Stomach (tissue), 9 donors: ENCODE results near the gene TMEM221. TPM values are rescaled to one million over a fixed set of nuclear protein-coding genes. Genes with fewer than 3 reads are reported as not detected.

ENCODE experiments used
- DNase-seq, 2 donors: peaks; one replicate each; pipeline versions ENCODE4 v3.0.0 to v3.0.0-alpha.2; 2013 to 2019
- H3K27ac ChIP-seq, 5 donors: fragments of 200-600 bp in 4 of 5; sonication (generic) in 4 of 5; one replicate each; pipeline ENCODE4 v1.5.1; 2013 to 2019; ENCODE audit warnings: mild to moderate bottlenecking in 1 of 5, moderate library complexity in 1 of 5
- H3K27me3 ChIP-seq, 3 donors: fragments of 200-600 bp; sonication (generic); one replicate each; pipeline ENCODE4 v1.5.1; 2017 to 2019; ENCODE audit warnings: mixed run types in 1 of 3
- H3K36me3 ChIP-seq, 4 donors: fragments of 200-600 bp; sonication (generic); 1 replicate in 3 of 4; 2 replicates in 1 of 4; pipeline ENCODE4 v1.5.1; 2016 to 2019
- H3K4me1 ChIP-seq, 4 donors: fragments of 200-600 bp; sonication (generic); one replicate each; pipeline ENCODE4 v1.5.1; 2016 to 2019
- H3K4me3 ChIP-seq, 4 donors: fragments of 200-600 bp; sonication (generic) in 3 of 4; one replicate each; pipeline ENCODE4 v1.5.1; 2016 to 2019; ENCODE audit warnings: mild to moderate bottlenecking in 1 of 4
- H3K9me3 ChIP-seq, 4 donors: fragments of 200-600 bp; sonication (generic); one replicate each; pipeline ENCODE4 v1.5.1; 2016 to 2019
- CTCF ChIP-seq, 7 experiments: fragments of 450-650 bp in 4 of 7; fragments of 200-600 bp in 3 of 7; sonication (generic) in 3 of 7; IDR thresholded peaks; one replicate each; pipeline ENCODE4 v1.5.1; 2016 to 2019; ENCODE audit warnings: antibody characterized with exemption in 7 of 7, control low read depth in 2 of 7, mild to moderate bottlenecking in 1 of 7
- EP300 ChIP-seq: sonication (generic); formaldehyde crosslinking; IDR thresholded peaks from one replicate; pipeline ENCODE4 v1.6.1; 2017; ENCODE audit warnings: antibody characterized with exemption
- POLR2A ChIP-seq, 4 donors: fragments of 450-650 bp; IDR thresholded peaks; one replicate each; pipeline ENCODE4 v1.6.1; 2016; ENCODE audit warnings: antibody characterized with exemption in 4 of 4, control low read depth in 2 of 4, mild to moderate bottlenecking in 1 of 4, moderate library complexity in 1 of 4
- POLR2AphosphoS5 ChIP-seq, 3 donors: sonication (generic); formaldehyde crosslinking; IDR thresholded peaks; one replicate each; pipeline ENCODE4 v1.6.1; 2016; ENCODE audit warnings: antibody characterized with exemption in 3 of 3
- WGBS, 5 donors: extraction: QIAGEN DNeasy Blood & Tissue Kit in 3 of 5; methylation state at CpG; one replicate each; pipeline versions ENCODE4 v1.1.5 to v1.1.7; 2013 to 2018; 5-methylcytosine and 5-hydroxymethylcytosine counted together
- intact Hi-C: fragments of 100-400 bp; cut with DNase I; formaldehyde crosslinking; loops from one replicate; pipeline ENCODE4 v1.15.1; 2023; ENCODE audit warnings: low total_unique reads
- polyA plus RNA-seq, 3 donors: library from polyadenylated mRNA; stranded (reverse); fragments of 200-250 nt; gene quantifications; one replicate each; pipeline ENCODE4 v1.2.3, GENCODE V29; 2013
- total RNA-seq, 5 donors: library from RNA; depleted of rRNA; stranded (reverse); fragments of >200 nt; gene quantifications; one replicate each; pipeline versions ENCODE4 v1.1.0 to v1.2.3, GENCODE V29; 2014 to 2016
- donor health status: healthy with polysubstance abuse.
- donor health status: Bipolar disorder and iron deficiency.
- donor health status: healthy.

TMEM221 gene
- total and polyA plus RNA-seq, 8 donors = 0.20 TPM; not detected in 7

DNA sequence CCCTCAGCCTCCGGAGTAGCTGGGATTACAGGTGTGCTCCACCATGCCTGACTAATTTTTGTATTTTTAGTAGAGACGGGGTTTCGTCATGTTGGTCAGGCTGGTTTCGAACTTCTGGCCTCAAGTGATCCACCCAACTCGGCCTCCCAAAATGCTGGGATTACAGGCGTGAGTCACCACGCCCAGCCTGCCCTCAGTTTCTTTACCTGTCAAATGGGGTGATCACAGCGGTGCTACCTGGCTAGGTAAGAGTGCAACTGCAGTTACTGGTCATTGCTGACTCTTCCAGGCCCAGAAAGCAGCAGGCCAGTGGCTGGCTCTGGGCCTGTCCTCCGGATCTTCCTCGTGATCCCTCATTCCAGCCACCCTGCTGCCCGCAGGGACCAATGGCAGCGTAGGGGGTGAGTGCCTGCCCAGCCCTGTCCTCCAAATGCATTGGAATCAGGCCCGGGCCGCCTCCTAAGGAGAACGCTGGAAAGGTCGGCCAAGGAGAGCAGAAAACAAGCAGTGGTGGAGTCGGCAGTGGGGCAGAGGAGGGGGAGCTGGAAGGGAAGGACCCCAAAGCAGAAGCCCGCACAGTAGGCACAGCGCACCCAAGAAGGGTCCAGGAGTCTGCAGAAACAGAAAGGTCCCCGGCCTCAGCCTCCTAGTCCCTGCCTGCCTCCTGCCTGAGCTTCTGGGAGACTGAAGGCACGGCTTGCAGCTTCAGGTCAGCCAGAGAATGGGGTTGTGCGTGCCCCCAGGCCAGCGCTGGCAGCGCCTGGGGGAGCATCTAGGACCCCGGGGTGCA is 20.0 kb upstream of the TMEM221 start:
- 43 to 54% (median 48%) methylated on average over 24 to 25 of the region's 25 CpGs for WGBS, 5 donors
- DNase-seq = peak; percentile 60 to 85
- Histone ChIP-seq H3K9me3 (no peaks in the 10 kb centered on the region), H3K4me1 (peaks cover 28 to 56% (median 41%) of the 10 kb centered on the region in 4 donors), H3K27ac (peak overlapping the region; percentile 88 to 92 (median 89)), H3K36me3 (no peaks in the 10 kb centered on the region), H3K4me3 (peak overlapping the region; percentile 70 to 93 (median 82)), H3K27me3 (no peaks in the 10 kb centered on the region)
- intact Hi-C loops = no loop called here
- no peak for TF ChIP-seq POLR2A (IDR thresholded peaks at IDR 0.05)
- TF ChIP-seq POLR2AphosphoS5 (IDR thresholded peaks at IDR 0.05) = peak in 2 of 3 donors; percentile 8 to 39

- Histone ChIP-seq H3K36me3 (no peaks in the 10 kb centered on the region), H3K4me1 (peaks cover 28 to 48% (median 37%) of the 10 kb centered on the region in 4 donors), H3K4me3 (peak overlapping the region in 1 of 4 donors; percentile 78), H3K27me3 (peaks cover 0 to 5% (median 0%) of the 10 kb centered on the region in 3 donors), H3K27ac (peak overlapping the region in 4 of 5 donors; percentile 89 to 92 (median 90)), H3K9me3 (no peaks in the 10 kb centered on the region)
- 62 to 76% (median 68%) methylated on average over 12 of the region's 12 CpGs for WGBS, 5 donors
- intact Hi-C loops = no loop called here
- no peak for DNase-seq
- TF ChIP-seq EP300 (no peak), CTCF (IDR thresholded peaks at IDR 0.05) (no peak), POLR2A (IDR thresholded peaks at IDR 0.05) (no peak), POLR2AphosphoS5 (IDR thresholded peaks at IDR 0.05) (no peak)
These were observed 19.2 kb upstream of the TMEM221 start for GRCh38 chr19:17467471-17468301.

- H3K27ac ChIP-seq = peak overlapping the region in 1 of 5 donors; percentile 51
- 32 to 50% (median 36%) methylated on average over 6 of the region's 6 CpGs for WGBS, 5 donors
These were observed 18.0 kb upstream of the TMEM221 start for GRCh38 chr19:17466487-17466850.

More at GRCh38 chr19:17466487-17466850, 18.0 kb upstream of the TMEM221 start:
- no peaks in the 10 kb centered on the region for H3K9me3 ChIP-seq
- H3K36me3 ChIP-seq = no peaks in the 10 kb centered on the region
- peaks cover 22 to 36% (median 31%) of the 10 kb centered on the region in 4 donors for H3K4me1 ChIP-seq
- H3K27me3 ChIP-seq = peaks cover 0 to 17% (median 0%) of the 10 kb centered on the region in 3 donors
- peak in 1 of 7 experiments; percentile 1 for TF ChIP-seq CTCF (IDR thresholded peaks at IDR 0.05)
- no peak for TF ChIP-seq EP300
- no peak for TF ChIP-seq POLR2A (IDR thresholded peaks at IDR 0.05)
- TF ChIP-seq POLR2AphosphoS5 (IDR thresholded peaks at IDR 0.05) = no peak
- no peak for DNase-seq
- intact Hi-C loops = no loop called here
- no peak overlapping the region for H3K4me3 ChIP-seq
